B cell (primary cell): ENCODE results near the gene HHAT.
"Not testable (repeated sequence)": the region's sequence is repeated elsewhere in the genome, so short reads cannot be mapped to it uniquely, and the experiment has no call there.

Experiments used
- EZH2 ChIP-seq: IDR thresholded peaks from 2 replicates; pipeline ENCODE4 v1.6.1; 2012; ENCODE audit warnings: borderline replicate concordance, low read depth, mild to moderate bottlenecking, moderate library complexity, low read length; ENCODE audit not compliant: insufficient read depth, poor library complexity, severe bottlenecking
- TF ChIP-seq, protein P1 (sequence below): fragments of 200-600 bp; IDR thresholded peaks from one replicate; pipeline ENCODE4 v1.8.0; 2022; ENCODE audit warnings: antibody characterized with exemption, mild to moderate bottlenecking

GRCh38 chr1:210354305-210354704 lies 25.6 kb downstream of the HHAT start:
- TF ChIP-seq, protein P1, sequence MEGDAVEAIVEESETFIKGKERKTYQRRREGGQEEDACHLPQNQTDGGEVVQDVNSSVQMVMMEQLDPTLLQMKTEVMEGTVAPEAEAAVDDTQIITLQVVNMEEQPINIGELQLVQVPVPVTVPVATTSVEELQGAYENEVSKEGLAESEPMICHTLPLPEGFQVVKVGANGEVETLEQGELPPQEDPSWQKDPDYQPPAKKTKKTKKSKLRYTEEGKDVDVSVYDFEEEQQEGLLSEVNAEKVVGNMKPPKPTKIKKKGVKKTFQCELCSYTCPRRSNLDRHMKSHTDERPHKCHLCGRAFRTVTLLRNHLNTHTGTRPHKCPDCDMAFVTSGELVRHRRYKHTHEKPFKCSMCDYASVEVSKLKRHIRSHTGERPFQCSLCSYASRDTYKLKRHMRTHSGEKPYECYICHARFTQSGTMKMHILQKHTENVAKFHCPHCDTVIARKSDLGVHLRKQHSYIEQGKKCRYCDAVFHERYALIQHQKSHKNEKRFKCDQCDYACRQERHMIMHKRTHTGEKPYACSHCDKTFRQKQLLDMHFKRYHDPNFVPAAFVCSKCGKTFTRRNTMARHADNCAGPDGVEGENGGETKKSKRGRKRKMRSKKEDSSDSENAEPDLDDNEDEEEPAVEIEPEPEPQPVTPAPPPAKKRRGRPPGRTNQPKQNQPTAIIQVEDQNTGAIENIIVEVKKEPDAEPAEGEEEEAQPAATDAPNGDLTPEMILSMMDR: not testable (repeated sequence)
- TF ChIP-seq EZH2: not testable (repeated sequence)
